Medulla oblongata (tissue), 1 donor: Measurements from ENCODE around the gene ERCC5.

Experiments used
- DNase-seq: peaks from one replicate; pipeline ENCODE4 v3.0.0-alpha.2; 2015; ENCODE audit errors: extremely low spot score

ERCC5 gene

GRCh38 chr13:102839462-102839861, 6.4 kb upstream of the ERCC5 start:
- no peak for DNase-seq

DNA sequence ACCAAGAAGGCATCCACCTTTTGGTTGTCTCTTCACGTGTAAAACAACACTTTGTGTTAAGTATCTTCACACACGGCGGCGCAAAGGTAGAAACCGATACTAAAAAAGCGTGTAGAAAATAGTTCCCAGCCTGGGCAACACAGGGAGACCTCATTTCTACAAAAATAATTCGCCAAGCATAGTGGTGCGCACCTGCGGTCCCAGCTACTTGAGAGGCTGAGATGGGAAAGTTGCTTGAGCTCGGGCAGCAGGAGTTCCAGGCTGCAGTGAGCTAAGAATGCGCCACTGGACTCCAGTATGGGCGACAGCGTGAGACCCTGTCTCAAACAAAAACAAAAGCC, 573 bp upstream of the ERCC5 start:
- no peak for DNase-seq

DNA sequence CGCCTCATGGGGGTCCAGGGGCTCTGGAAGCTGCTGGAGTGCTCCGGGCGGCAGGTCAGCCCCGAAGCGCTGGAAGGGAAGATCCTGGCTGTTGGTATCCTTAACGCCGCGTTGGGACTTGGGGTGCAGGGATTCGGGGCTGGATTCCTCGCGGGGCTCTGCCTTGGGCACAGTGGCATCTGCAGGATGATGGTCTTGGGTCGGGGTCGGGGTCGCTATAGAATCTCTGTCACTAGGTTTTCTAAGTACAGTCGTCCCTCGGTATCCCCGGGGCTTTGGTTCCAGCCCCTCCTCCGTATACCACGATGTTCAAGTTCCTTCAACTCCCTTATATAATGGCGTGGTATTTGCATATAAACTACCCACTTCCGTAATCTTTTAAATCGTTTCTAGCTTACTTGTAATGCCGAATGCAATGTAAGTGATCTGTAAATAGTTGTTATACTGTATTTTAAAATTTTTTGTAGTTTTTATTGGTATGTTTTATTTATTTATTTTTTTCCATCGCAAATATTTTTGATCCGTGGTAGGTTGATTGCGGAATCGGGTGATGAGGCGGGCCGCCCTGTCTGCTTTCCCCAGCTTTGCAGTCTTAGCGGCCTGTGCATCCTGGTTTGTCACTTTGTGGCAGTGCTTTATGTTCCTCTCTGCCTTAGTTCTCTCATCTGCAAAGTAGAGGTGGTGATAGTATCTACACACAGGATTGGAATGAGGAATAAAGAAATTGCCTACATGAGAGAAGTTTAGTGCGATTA, 606 bp downstream of the ERCC5 start:
- DNase-seq = peak; percentile 57

DNA sequence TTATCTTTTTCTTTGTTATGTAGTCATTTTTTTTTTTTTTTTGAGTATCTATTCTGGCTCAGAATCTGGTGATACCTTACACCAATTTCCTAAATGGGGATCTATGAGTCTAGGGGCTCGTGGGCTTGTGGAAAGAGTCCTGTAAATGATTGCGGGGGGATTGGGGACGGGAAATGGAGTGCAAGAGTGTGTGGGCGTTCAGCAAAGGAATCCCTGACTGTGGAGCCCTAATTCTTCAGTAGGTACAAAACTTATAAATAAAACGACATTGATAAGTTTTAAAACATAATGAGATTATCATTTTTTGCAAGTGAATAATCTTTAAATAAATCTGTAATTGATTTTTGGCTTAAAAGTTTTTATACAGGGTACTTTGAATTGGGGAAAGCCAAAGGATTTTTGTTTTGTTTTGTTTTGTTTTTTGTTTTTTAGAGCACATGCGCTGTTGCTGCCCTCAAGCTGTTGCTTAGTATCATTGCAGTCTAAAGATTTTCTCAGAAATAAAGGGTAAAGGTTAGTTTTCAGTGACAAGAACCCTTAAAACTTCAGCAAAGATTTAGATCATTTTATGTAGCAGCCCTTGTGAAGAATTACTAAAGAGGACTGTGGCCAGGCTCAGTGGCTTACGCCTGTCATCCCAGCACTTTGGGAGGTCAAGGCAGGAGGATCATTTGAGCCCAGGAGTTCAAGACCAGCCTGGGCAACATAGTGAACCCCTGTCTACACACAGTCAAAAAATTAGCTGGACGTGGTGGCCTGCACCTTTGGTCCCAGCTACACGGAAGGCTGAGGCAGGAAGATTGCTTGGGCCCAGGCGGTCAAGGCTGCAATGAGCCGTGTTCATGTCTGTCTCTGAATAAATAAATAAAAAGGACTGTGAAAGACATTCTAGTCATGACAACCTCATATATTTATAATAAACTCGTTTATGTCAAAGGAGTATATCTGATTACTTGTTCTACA, 1.7 kb downstream of the ERCC5 start:
- DNase-seq = peak; percentile 61

- DNase-seq = no peak
Observed at GRCh38 chr13:102848956-102849355, 3.1 kb downstream of the ERCC5 start.

DNA sequence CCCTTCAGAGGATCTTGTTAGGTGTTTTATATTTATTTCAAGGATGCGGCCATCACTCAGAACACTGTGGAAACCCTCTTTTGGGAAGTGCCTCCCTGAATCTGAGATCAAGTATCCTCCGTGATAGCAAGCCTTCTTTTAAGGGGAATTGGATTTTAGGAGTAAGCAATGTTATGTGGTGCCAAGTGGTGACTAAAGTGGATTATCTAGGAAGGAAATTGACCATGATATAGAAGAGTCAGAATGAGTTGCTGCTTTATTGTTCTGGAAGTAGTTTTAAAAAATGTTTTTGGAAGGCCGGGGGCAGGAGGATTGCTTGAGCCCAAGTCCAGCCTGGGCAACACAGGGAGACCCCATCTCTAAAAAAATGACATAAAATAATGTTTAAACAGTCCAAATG, 6.7 kb downstream of the ERCC5 start:
- no peak for DNase-seq

DNA sequence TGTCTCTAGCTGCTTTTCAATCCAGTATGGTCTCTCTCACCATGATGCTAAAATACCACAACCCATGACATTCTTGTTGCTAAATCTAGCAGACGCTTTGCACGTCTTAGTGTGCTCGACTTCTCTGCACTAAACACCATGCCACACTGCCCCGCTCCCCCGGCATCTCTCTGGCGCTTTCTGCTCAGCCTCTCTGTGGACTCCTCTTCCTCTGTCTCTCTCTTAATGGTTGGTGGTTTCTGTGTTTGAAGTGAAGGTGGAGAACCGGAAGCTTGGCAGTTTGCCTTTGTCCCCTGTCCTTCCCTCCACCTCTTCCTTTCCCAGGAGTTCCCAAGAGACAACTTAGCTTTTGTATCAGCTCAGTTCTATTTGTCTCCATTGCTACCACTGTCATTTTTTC, 8.8 kb downstream of the ERCC5 start:
- DNase-seq = no peak

DNA sequence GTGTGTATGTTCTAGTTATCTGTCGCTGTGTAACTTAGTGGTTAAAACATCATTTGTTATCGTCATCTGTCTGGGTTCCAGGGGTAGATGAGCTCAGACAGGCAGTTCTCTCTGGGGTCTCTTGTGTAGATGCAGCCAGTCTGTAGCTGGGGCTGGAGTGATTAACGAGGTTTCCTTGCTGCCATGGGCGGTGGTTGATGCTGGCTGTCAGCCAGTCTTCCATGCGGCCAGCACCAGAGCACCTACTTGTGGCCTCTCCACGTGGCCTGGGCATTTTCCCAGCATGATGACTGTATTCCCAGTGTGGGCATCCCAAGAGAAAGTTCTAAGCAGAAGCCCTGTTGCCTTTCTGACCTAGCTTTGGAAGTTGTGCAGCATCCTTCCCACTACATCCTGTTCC, 10.7 kb downstream of the ERCC5 start:
- no peak for DNase-seq

- no peak for DNase-seq
Observed at GRCh38 chr13:102862624-102863210, 16.9 kb downstream of the ERCC5 start.

- no peak for DNase-seq
Observed at GRCh38 chr13:102863590-102863989, 17.8 kb downstream of the ERCC5 start.

- DNase-seq = no peak
Observed at GRCh38 chr13:102868366-102868936, 22.6 kb downstream of the ERCC5 start.

- DNase-seq = no peak
Observed at GRCh38 chr13:102869948-102870676, 24.3 kb downstream of the ERCC5 start.

DNA sequence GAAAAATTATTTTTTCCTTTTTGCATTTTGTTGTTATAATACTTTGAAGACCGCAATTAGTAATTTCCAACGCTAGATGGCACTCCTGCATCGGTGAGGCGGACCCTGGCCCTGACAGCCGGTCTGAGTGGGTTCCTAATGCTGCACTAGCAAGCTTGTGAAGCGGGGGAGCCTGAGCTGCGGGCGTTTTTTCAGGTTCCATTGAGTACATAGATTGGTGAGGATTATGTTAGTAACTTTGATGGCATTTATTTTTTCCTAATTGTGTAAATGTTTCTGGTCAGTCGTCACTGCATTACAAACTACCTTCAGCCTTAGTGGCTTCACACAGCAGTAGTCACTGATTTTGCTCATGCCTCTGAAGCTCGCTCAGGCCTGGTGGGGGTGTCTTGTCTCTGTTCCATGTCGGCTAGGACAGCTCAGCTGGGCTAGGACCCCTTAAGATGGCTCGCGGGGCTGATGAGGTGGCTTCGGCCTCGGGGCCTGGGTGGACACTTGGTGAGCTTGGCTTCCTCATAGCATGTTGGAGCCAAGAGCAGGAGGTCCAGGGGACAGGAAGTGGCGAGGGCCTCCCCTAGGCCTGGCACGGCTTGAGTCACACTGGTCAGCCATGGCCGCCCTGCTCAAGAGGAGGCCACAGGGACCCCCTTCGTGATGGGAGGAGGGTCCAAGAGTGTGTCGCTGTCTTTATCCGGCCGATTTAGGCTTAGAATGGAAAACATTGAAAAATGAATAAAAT, 25.0 kb downstream of the ERCC5 start:
- peak; percentile 83 for DNase-seq

DNA sequence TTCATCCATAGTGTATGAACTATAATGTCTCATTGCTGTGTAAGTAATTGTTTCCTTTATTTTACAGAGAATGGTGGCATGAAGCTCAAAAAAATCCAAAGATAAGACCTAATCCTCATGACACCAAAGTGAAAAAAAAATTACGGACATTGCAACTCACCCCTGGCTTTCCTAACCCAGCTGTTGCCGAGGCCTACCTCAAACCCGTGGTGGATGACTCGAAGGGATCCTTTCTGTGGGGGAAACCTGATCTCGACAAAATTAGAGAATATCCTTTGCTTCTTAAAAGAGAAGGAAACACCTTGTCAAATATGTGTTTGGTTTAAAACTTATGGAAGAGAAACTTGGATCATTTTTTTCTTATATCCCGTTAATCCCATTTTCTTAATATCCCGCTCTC, 26.3 kb downstream of the ERCC5 start:
- DNase-seq = no peak

- no peak for DNase-seq
Observed at GRCh38 chr13:102872531-102872930, 26.7 kb downstream of the ERCC5 start.

- no peak for DNase-seq
Observed at GRCh38 chr13:102873653-102874052, 27.8 kb downstream of the ERCC5 start.

DNA sequence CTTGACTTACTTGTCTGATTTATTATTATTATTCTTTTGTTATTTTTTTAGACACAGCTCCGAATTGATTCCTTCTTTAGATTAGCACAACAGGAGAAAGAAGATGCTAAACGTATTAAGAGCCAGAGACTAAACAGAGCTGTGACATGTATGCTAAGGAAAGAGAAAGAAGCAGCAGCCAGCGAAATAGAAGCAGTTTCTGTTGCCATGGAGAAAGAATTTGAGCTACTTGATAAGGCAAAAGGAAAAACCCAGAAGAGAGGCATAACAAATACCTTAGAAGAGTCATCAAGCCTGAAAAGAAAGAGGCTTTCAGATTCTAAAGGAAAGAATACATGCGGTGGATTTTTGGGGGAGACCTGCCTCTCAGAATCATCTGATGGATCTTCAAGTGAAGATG, 29.4 kb downstream of the ERCC5 start:
- DNase-seq = no peak

GRCh38 chr13:102877303-102877702, 31.5 kb downstream of the ERCC5 start:
- DNase-seq = no peak

- DNase-seq = no peak
Observed at GRCh38 chr13:102878481-102878880, 32.6 kb downstream of the ERCC5 start.

DNA sequence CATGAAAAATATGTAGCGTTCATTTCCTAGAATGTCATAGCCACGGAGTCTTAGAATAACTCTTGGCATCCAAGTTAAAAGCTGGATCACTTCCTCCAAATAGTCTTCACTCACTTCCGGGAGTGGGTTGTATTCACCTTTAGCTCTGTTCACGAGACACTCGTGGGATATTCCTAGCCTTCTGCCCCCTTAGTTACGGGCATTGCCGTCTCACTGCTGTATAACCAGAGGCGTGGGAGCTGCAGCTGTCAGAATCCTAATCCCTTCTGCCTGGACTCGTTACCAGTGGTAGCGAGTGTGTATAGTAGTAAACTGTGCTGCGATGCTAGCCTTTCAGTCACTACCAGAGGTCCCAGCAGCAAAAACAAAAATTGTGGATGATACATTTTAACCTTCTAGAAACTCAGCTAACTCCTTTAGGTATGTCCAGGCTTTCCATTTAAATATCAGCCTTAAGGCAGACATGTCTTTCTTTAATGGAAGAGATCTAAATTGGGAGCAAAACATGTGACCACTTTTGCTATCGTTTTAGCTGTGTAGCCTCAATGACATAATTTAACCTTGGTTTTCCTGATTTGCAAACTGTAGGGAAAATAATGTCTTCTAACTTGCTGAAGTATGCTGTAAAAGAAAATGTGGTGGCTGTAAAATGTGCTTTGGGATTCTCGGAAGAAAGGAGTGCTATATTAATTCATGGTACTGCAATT, 34.1 kb downstream of the ERCC5 start:
- no peak for DNase-seq
